HL-60 (cell line): ENCODE data around the gene SLC25A51.

Experiments used
- POLR2AphosphoS5 ChIP-seq: IDR thresholded peaks from 2 replicates; pipeline ENCODE4 v1.6.1; 2012; ENCODE audit warnings: low read depth
- TF ChIP-seq, protein P1 (sequence below): IDR thresholded peaks from one replicate; pipeline ENCODE4 v1.5.1; 2011; ENCODE audit warnings: low read length, control low read depth, inconsistent platforms; ENCODE audit not compliant: insufficient read depth
- TF ChIP-seq, protein P2 (sequence below): IDR thresholded peaks from 2 replicates; pipeline ENCODE4 v1.6.1; 2012; ENCODE audit warnings: low read depth; ENCODE audit not compliant: insufficient replicate concordance

DNA sequence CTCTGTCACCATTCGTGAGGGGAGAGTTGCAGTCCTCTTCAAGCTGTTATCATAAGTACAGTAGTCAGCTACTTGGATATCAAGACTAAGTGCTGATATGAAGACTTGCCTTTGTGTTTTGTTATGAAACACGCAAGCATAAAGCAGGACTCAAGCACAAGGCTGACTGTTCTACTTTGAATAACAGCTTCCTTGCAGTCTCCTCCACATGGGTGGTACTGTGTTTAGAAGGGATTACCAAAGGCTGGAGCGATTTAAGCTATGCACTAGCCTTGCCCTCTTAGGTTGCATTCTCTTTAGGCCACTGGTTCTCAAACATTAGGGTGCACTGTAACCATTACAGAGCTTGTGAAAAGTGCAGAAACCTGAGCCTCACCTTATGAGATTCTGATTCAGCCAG lies 41.4 kb downstream of the SLC25A51 start:
- TF ChIP-seq, protein P1, sequence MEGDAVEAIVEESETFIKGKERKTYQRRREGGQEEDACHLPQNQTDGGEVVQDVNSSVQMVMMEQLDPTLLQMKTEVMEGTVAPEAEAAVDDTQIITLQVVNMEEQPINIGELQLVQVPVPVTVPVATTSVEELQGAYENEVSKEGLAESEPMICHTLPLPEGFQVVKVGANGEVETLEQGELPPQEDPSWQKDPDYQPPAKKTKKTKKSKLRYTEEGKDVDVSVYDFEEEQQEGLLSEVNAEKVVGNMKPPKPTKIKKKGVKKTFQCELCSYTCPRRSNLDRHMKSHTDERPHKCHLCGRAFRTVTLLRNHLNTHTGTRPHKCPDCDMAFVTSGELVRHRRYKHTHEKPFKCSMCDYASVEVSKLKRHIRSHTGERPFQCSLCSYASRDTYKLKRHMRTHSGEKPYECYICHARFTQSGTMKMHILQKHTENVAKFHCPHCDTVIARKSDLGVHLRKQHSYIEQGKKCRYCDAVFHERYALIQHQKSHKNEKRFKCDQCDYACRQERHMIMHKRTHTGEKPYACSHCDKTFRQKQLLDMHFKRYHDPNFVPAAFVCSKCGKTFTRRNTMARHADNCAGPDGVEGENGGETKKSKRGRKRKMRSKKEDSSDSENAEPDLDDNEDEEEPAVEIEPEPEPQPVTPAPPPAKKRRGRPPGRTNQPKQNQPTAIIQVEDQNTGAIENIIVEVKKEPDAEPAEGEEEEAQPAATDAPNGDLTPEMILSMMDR = no peak
- TF ChIP-seq, protein P2, sequence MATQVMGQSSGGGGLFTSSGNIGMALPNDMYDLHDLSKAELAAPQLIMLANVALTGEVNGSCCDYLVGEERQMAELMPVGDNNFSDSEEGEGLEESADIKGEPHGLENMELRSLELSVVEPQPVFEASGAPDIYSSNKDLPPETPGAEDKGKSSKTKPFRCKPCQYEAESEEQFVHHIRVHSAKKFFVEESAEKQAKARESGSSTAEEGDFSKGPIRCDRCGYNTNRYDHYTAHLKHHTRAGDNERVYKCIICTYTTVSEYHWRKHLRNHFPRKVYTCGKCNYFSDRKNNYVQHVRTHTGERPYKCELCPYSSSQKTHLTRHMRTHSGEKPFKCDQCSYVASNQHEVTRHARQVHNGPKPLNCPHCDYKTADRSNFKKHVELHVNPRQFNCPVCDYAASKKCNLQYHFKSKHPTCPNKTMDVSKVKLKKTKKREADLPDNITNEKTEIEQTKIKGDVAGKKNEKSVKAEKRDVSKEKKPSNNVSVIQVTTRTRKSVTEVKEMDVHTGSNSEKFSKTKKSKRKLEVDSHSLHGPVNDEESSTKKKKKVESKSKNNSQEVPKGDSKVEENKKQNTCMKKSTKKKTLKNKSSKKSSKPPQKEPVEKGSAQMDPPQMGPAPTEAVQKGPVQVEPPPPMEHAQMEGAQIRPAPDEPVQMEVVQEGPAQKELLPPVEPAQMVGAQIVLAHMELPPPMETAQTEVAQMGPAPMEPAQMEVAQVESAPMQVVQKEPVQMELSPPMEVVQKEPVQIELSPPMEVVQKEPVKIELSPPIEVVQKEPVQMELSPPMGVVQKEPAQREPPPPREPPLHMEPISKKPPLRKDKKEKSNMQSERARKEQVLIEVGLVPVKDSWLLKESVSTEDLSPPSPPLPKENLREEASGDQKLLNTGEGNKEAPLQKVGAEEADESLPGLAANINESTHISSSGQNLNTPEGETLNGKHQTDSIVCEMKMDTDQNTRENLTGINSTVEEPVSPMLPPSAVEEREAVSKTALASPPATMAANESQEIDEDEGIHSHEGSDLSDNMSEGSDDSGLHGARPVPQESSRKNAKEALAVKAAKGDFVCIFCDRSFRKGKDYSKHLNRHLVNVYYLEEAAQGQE = no peak
- TF ChIP-seq POLR2AphosphoS5 = no peak
